ENCODE measurements around the gene FAM200A. TPM values are rescaled to one million over a fixed set of nuclear protein-coding genes. Genes with fewer than 3 reads are reported as not detected.
"Not testable (repeated sequence)": the region's sequence is repeated elsewhere in the genome, so short reads cannot be mapped to it uniquely, and the experiment has no call there.

FAM200A gene
- total and polyA plus RNA-seq, 2 donors (not counting 1 experiment from before 2014, with no cell fraction given) = 9.0 to 9.7 TPM

GRCh38 chr7:99596408-99596955 is 44.6 kb upstream of the FAM200A start:
- no peak overlapping the region for H3K9ac ChIP-seq (ENCODE audit: insufficient read depth, low read length)
- no peaks in the 10 kb centered on the region for H3K9me3 ChIP-seq (ENCODE audit: control insufficient read depth, insufficient read depth, low read depth, low read length)
- H3K27me3 ChIP-seq (ENCODE audit: control insufficient read depth, insufficient read depth, low read length) = no peaks in the 10 kb centered on the region
- TF ChIP-seq, protein P1, sequence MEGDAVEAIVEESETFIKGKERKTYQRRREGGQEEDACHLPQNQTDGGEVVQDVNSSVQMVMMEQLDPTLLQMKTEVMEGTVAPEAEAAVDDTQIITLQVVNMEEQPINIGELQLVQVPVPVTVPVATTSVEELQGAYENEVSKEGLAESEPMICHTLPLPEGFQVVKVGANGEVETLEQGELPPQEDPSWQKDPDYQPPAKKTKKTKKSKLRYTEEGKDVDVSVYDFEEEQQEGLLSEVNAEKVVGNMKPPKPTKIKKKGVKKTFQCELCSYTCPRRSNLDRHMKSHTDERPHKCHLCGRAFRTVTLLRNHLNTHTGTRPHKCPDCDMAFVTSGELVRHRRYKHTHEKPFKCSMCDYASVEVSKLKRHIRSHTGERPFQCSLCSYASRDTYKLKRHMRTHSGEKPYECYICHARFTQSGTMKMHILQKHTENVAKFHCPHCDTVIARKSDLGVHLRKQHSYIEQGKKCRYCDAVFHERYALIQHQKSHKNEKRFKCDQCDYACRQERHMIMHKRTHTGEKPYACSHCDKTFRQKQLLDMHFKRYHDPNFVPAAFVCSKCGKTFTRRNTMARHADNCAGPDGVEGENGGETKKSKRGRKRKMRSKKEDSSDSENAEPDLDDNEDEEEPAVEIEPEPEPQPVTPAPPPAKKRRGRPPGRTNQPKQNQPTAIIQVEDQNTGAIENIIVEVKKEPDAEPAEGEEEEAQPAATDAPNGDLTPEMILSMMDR (conservative IDR thresholded peaks at IDR 0.05 in 1 of 2, IDR thresholded peaks at IDR 0.05 in 1 of 2; ENCODE audit: low read depth in 1 of 2, low read length in 2 of 2) = no peak
- no peak for TF ChIP-seq EZH2 (IDR thresholded peaks at IDR 0.05; ENCODE audit: low read length, missing control alignments)
- H3K79me2 ChIP-seq (ENCODE audit: control insufficient read depth, insufficient read depth, low read length) = no peaks in the 10 kb centered on the region
- no peaks in the 10 kb centered on the region for H3K36me3 ChIP-seq (ENCODE audit: control insufficient read depth, insufficient read depth, low read length)
- no peak for DNase-seq (ENCODE audit: low read depth in 2 of 2)
- no peaks in the 10 kb centered on the region for H4K20me1 ChIP-seq (ENCODE audit: control insufficient read depth, extremely low read depth, insufficient read depth, low read length)
- no peak overlapping the region for H2AFZ ChIP-seq (ENCODE audit: low read length)
- H3K4me3 ChIP-seq (replicated peaks in 1 of 4; ENCODE audit: control extremely low read depth in 1 of 4, insufficient read depth in 1 of 4, low read depth in 3 of 4, low read length in 4 of 4) = no peak overlapping the region
- no peaks in the 10 kb centered on the region for H3K4me1 ChIP-seq (ENCODE audit: control insufficient read depth, extremely low read depth, insufficient read depth, low read length)
- no peak overlapping the region for H3K4me2 ChIP-seq (ENCODE audit: extremely low read depth, insufficient read depth, low read length)
- H3K27ac ChIP-seq (ENCODE audit: insufficient read depth, low read length) = no peak overlapping the region

DNA sequence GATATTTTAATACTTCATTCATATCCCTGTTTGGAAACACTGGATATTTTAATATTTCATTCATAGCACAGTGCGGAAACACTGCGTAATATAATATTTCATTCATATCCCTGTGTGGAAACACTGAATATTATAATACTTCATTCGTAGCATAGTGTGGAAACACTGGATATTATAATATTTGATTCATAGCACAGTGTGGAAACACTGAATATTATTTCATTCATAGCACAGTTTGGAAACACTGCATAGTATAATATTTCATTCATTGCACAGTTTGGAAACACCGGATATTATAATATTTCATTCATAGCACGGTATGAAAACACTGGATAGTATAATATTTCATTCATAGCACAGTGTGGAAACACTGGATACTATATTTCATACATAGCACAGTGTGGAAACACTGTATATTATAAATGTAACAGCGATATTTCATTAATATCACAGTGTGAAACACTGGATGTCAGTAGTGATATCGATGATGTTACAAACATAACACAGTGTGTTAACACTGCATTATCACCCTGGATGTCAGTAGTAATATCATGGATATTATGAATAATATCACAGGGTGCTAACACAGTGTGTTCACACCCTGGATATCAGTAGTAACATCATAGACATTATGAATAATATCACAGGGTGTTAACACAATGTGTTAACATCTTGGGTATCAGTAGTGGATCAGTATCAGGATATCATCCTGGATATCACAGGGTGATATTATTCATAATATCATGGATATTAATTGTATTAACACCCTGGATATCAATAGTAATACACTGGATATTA is 43.2 kb upstream of the FAM200A start:
- no peak for DNase-seq (ENCODE audit: low read depth in 2 of 2)
- Histone ChIP-seq H3K79me2 (ENCODE audit: control insufficient read depth, insufficient read depth, low read length) (no peaks in the 10 kb centered on the region), H3K4me1 (ENCODE audit: control insufficient read depth, extremely low read depth, insufficient read depth, low read length) (no peaks in the 10 kb centered on the region), H3K4me3 (replicated peaks in 1 of 4; ENCODE audit: control extremely low read depth in 1 of 4, insufficient read depth in 1 of 4, low read depth in 3 of 4, low read length in 4 of 4) (no peak overlapping the region), H2AFZ (ENCODE audit: low read length) (no peak overlapping the region), H3K9me3 (ENCODE audit: control insufficient read depth, insufficient read depth, low read depth, low read length) (no peaks in the 10 kb centered on the region), H3K27me3 (ENCODE audit: control insufficient read depth, insufficient read depth, low read length) (no peaks in the 10 kb centered on the region), H3K36me3 (ENCODE audit: control insufficient read depth, insufficient read depth, low read length) (no peaks in the 10 kb centered on the region), H3K4me2 (ENCODE audit: extremely low read depth, insufficient read depth, low read length) (no peak overlapping the region), H3K27ac (ENCODE audit: insufficient read depth, low read length) (no peak overlapping the region), H4K20me1 (ENCODE audit: control insufficient read depth, extremely low read depth, insufficient read depth, low read length) (no peaks in the 10 kb centered on the region), H3K9ac (ENCODE audit: insufficient read depth, low read length) (no peak overlapping the region)
- TF ChIP-seq, protein P1 (conservative IDR thresholded peaks at IDR 0.05 in 1 of 2, IDR thresholded peaks at IDR 0.05 in 1 of 2; ENCODE audit: low read depth in 1 of 2, low read length in 2 of 2) = no peak
- TF ChIP-seq EZH2 (IDR thresholded peaks at IDR 0.05; ENCODE audit: low read length, missing control alignments) = no peak

- Histone ChIP-seq H2AFZ (ENCODE audit: low read length) (no peak overlapping the region), H3K4me3 (replicated peaks in 1 of 4; ENCODE audit: control extremely low read depth in 1 of 4, insufficient read depth in 1 of 4, low read depth in 3 of 4, low read length in 4 of 4) (no peak overlapping the region), H3K36me3 (ENCODE audit: control insufficient read depth, insufficient read depth, low read length) (no peaks in the 10 kb centered on the region), H3K4me2 (ENCODE audit: extremely low read depth, insufficient read depth, low read length) (no peak overlapping the region), H3K27me3 (ENCODE audit: control insufficient read depth, insufficient read depth, low read length) (no peaks in the 10 kb centered on the region), H4K20me1 (ENCODE audit: control insufficient read depth, extremely low read depth, insufficient read depth, low read length) (no peaks in the 10 kb centered on the region), H3K9me3 (ENCODE audit: control insufficient read depth, insufficient read depth, low read depth, low read length) (no peaks in the 10 kb centered on the region), H3K27ac (ENCODE audit: insufficient read depth, low read length) (no peak overlapping the region), H3K9ac (ENCODE audit: insufficient read depth, low read length) (no peak overlapping the region), H3K79me2 (ENCODE audit: control insufficient read depth, insufficient read depth, low read length) (no peaks in the 10 kb centered on the region), H3K4me1 (ENCODE audit: control insufficient read depth, extremely low read depth, insufficient read depth, low read length) (no peaks in the 10 kb centered on the region)
- no peak for DNase-seq (ENCODE audit: low read depth in 2 of 2)
- TF ChIP-seq EZH2 (IDR thresholded peaks at IDR 0.05; ENCODE audit: low read length, missing control alignments) = no peak
- TF ChIP-seq, protein P1 (conservative IDR thresholded peaks at IDR 0.05 in 1 of 2, IDR thresholded peaks at IDR 0.05 in 1 of 2; ENCODE audit: low read depth in 1 of 2, low read length in 2 of 2) = no peak
Observed at GRCh38 chr7:99588868-99589267, 37.0 kb upstream of the FAM200A start.

GRCh38 chr7:99580778-99581332 is 28.9 kb upstream of the FAM200A start:
- H2AFZ ChIP-seq (ENCODE audit: low read length); H3K27me3 ChIP-seq (ENCODE audit: control insufficient read depth, insufficient read depth, low read length); H4K20me1 ChIP-seq (ENCODE audit: control insufficient read depth, extremely low read depth, insufficient read depth, low read length); H3K9me3 ChIP-seq (ENCODE audit: control insufficient read depth, insufficient read depth, low read depth, low read length); H3K4me1 ChIP-seq (ENCODE audit: control insufficient read depth, extremely low read depth, insufficient read depth, low read length); H3K9ac ChIP-seq (ENCODE audit: insufficient read depth, low read length); DNase-seq (ENCODE audit: low read depth in 2 of 2); H3K36me3 ChIP-seq (ENCODE audit: control insufficient read depth, insufficient read depth, low read length); H3K79me2 ChIP-seq (ENCODE audit: control insufficient read depth, insufficient read depth, low read length); H3K27ac ChIP-seq (ENCODE audit: insufficient read depth, low read length): not testable (repeated sequence)
- H3K4me3 ChIP-seq (replicated peaks in 1 of 4; ENCODE audit: control extremely low read depth in 1 of 4, insufficient read depth in 1 of 4, low read depth in 3 of 4, low read length in 4 of 4) = peak overlapping the region in 2 of 4 experiments; percentile 66 to 73
- peak overlapping the region; percentile 95 for H3K4me2 ChIP-seq (ENCODE audit: extremely low read depth, insufficient read depth, low read length)
